GM12874 (cell line): ENCODE results near the gene CRHR1.
A peak's percentile ranks its signal among the peaks of the same experiment; 100 is the strongest.

ENCODE experiments used
- TF ChIP-seq, protein P1 (sequence below): IDR thresholded peaks from 2 replicates; pipeline ENCODE4 v1.5.1; 2011; ENCODE audit warnings: low read depth, mild to moderate bottlenecking, control low read depth, low read length, moderate library complexity; ENCODE audit not compliant: insufficient read depth

Gene CRHR1

DNA sequence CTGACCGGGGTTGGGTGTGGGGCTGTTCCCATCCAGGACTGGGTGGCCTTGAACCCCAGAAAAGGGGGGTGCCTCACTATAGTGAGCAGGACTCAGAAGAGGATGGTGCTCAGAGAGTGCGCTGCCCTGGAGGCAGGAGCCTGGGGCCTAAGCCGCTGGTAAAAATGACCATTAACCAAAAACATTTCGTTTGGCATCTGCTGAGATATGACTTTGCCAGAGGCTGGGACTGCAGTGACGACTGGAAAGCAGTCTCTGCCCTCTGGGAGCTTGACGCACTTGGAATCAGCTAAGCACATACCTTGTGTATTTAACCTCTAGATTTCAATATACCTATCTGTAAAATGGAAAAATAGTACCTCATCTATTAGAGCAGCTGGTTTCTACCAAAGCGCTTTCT lies 7.2 kb upstream of the CRHR1 start:
- TF ChIP-seq, protein P1, sequence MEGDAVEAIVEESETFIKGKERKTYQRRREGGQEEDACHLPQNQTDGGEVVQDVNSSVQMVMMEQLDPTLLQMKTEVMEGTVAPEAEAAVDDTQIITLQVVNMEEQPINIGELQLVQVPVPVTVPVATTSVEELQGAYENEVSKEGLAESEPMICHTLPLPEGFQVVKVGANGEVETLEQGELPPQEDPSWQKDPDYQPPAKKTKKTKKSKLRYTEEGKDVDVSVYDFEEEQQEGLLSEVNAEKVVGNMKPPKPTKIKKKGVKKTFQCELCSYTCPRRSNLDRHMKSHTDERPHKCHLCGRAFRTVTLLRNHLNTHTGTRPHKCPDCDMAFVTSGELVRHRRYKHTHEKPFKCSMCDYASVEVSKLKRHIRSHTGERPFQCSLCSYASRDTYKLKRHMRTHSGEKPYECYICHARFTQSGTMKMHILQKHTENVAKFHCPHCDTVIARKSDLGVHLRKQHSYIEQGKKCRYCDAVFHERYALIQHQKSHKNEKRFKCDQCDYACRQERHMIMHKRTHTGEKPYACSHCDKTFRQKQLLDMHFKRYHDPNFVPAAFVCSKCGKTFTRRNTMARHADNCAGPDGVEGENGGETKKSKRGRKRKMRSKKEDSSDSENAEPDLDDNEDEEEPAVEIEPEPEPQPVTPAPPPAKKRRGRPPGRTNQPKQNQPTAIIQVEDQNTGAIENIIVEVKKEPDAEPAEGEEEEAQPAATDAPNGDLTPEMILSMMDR = no peak

DNA sequence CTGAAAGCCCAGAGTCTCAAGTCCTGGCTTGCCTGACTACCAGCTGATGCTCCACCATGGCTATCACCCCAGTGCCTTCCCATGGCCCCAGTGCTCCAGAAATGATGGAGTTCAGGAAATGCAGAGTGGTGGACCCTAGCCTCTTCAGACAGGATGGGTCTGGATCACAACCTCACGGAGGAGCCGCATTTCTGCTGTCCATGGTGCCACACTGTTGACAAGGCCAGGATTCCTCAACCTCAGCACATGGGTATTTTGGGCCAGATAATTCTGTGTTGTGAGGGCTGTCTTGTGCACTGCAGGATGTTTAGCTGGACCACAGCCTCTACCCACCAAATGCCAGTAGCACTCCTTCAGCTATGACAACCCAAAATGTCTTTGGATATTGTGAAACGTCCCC lies 6.7 kb upstream of the CRHR1 start:
- TF ChIP-seq, protein P1 = no peak

DNA sequence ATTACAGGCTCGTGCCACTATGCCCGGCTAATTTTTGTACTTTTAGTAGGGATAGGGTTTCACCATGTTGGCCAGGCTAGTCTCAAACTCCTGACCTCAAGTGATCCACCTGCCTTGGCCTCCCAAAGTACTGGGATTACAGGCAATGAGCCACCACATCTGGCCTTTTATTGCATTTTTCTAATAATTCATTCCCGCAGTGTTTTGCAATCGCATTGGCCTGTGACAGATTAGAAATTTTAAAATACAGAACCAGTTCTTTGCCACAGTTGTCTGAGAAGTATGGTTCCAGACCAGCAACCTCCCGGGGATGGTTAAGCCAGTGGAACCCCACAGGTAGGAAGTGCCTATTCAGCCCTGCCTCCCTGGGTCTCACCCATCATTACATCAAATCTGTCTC lies 3.2 kb upstream of the CRHR1 start:
- TF ChIP-seq, protein P1 = no peak

DNA sequence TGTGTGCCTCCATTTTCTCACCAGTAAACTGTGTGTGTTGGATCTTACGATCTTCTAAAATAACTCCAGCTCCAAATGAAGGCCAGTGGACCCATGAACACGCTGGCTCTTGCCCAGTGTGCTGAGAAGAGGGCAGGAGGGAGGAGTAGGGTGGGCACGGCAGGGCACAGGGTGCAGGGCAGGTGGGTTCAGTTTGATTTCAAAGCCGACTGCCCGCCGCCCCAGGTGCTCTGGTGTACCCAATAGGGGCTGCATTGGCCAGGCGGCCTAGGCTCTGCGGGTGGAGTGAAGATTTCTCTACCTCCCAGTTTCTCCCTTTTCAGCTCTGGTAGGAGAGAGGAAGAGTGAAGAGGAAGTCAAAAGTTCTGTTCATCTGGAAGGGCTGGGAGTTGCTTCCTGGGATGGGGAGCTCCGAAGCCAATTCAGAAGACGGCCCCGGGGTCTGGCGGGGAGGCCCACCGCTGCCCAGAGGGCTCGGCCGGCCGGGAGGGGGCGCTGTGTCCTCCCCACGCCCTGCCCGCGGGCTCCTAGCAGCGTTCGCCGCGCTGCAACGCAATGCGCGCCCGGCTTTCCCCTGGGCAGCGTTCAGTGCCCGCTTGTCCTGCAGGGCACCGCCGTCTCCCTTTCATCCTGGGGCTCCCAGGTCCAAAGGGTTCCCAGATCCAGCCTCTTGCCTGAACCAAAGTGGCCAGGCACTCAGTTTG lies 1.1 kb upstream of the CRHR1 start:
- TF ChIP-seq, protein P1 = peak; percentile 43

DNA sequence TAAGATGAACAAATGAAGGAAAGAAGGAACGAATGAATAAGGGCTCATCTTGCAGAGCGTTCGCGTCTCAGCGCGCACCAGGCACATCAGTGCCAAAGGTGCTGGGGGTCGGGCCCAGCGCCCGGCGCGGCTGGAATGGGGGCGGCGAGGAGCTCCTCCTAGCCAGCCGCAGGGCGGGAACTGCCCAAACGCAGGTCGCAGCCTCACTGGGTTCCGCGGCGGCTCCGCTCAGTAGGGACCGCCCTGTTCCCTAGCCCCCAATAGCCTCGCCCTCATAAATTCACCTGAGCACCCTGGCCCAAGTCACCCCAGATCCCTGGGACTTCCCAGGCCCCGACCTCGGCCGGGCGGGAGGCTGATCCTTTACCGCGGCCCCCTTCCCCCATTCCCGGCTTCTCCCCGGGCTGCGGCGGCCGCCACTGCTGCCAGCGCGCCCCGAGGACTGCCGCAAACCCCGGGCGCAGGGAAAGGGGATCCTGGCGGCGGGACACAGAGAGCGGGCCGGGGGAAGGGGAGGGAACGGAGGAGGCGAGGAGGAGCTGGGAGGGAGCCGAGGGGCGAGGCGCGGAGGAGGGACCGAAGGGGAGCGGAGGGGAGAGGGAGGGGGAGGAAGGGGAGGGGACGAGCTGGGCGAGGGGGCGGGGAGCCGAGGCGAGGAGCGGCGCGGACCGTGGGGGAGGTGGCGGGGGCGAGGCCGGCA lies 377 bp upstream of the CRHR1 start:
- TF ChIP-seq, protein P1 = no peak

DNA sequence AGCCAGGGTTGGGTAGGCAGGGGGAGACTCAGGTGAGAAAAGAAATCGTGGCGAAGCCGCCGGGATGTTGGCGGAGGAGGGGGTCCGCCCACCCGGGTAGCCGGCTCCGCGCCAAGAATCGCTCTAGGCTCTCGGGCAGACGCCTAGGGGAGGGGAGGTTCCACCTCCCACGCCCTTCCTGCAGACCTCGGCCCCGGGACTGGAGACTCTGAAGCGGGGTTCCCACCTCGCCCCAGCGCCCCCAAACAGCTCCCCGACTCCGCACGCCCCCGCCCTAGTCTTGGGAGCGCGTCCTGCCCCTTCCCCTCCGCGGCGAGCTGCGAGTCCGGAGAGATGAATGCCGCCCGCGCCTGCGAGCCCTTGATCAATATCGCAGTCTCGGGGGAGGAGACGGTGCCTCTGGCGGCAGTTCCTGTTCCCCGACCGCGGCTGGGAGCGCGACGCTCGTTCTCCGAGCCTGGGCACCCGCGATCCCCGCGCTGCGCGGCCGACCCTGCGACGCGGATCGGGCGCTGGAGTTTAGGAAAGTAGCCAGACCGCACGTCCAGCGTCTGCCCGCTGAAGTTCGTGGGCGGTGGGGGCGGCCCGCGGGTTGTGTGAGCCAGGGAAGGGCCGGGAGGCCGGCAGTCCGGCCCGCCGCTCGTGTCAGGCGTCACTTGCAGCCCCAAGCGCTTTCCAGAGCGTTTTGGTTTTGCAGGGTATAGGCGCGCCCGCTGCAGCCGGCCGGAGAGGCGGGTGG lies 790 bp downstream of the CRHR1 start:
- TF ChIP-seq, protein P1 = no peak

DNA sequence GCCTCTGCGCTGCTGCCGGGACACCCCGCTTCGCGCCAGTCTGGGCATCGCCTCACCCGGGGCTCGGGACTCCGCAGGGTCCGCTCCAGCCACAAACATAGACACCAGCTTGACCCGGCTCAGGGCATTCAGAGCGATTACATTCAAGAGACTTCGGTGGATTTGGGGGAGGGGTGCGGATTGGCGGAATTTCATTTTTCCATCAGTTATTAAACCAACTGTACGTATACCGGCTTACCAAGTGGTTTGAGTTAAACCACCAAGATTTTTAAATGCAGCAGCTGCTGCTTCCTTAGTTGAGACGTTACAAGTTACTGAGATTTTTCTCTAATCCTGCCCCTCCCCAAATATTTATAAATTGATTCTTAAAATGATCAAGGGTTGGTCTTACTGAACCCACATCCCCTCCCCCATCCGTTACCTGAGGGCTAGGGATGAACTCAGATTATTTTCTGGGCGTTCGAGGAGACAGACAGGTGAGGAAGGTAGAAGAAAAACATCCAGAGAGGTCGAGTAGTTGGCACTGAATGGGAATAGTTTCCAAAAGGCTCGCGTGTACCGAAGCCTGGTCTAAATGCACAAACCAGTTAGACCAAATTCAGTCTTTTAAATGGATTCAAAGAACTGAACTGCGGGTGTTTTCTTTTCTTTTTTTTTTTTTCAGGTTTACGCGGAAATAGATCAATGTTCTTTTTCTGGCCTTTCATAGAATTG lies 1.5 kb downstream of the CRHR1 start:
- TF ChIP-seq, protein P1 = no peak
